Endodermal cell (in vitro differentiated cells): ENCODE measurements around the gene PSMD13. TPM values are rescaled to one million over a fixed set of nuclear protein-coding genes. Genes with fewer than 3 reads are reported as not detected.

Experiments used
- DNase-seq: peaks from one replicate; pipeline ENCODE4 v3.0.0-alpha.2; 2017
- H3K27ac ChIP-seq: 2 replicates; pipeline ENCODE4 v1.5.1; 2013; ENCODE audit warnings: mild to moderate bottlenecking, low read depth, low read length, moderate library complexity
- H3K27me3 ChIP-seq: 2 replicates; pipeline ENCODE4 v1.6.1; 2013; ENCODE audit warnings: mild to moderate bottlenecking, low read length, moderate library complexity; ENCODE audit not compliant: insufficient read depth, control insufficient read depth, poor library complexity, severe bottlenecking
- H3K36me3 ChIP-seq: 2 replicates; pipeline ENCODE4 v1.7.0; 2013; ENCODE audit warnings: mild to moderate bottlenecking, low read length, moderate library complexity; ENCODE audit not compliant: control insufficient read depth, insufficient read depth
- H3K4me1 ChIP-seq: one replicate; pipeline ENCODE4 v1.7.0; 2013; ENCODE audit warnings: low read length; ENCODE audit not compliant: control insufficient read depth, insufficient read depth
- H3K4me3 ChIP-seq: 2 replicates; pipeline ENCODE4 v1.5.1; 2013; ENCODE audit warnings: mild to moderate bottlenecking, low read length, moderate library complexity
- H3K9ac ChIP-seq: 2 replicates; pipeline ENCODE4 v1.6.1; 2013; ENCODE audit warnings: mild to moderate bottlenecking, low read length, moderate library complexity; ENCODE audit not compliant: poor library complexity, severe bottlenecking; ENCODE audit errors: extremely low read depth
- H3K9me3 ChIP-seq: 2 replicates; pipeline ENCODE4 v1.6.1; 2013; ENCODE audit warnings: mild to moderate bottlenecking, low read length, moderate library complexity; ENCODE audit not compliant: control insufficient read depth
- H3K27ac Mint-ChIP-seq: 2 replicates; pipeline ENCODE4 v1.8.0; 2020; ENCODE audit warnings: mixed read lengths
- H3K27me3 Mint-ChIP-seq: 2 replicates; pipeline ENCODE4 v1.8.0; 2021; ENCODE audit warnings: mild to moderate bottlenecking, mixed read lengths; ENCODE audit not compliant: insufficient read depth
- H3K36me3 Mint-ChIP-seq: 2 replicates; pipeline ENCODE4 v1.8.0; 2020; ENCODE audit warnings: low read depth, mixed read lengths
- H3K4me1 Mint-ChIP-seq: 2 replicates; pipeline ENCODE4 v1.8.0; 2020; ENCODE audit warnings: mixed read lengths
- H3K4me3 Mint-ChIP-seq: 2 replicates; pipeline ENCODE4 v1.8.0; 2020; ENCODE audit warnings: mild to moderate bottlenecking, moderate library complexity, mixed read lengths
- H3K9me3 Mint-ChIP-seq: 2 replicates; pipeline ENCODE4 v1.8.0; 2020; ENCODE audit warnings: mild to moderate bottlenecking, mixed read lengths
- WGBS, 2 experiments: methylation state at CpG; one replicate each; pipeline versions ENCODE4 v1.1.5 to v1.1.7; 2013; ENCODE audit warnings: missing lambda C conversion rate in 2 of 2, mixed read lengths in 1 of 2; ENCODE audit not compliant: insufficient coverage in 1 of 2, insufficient read length in 1 of 2; 5-methylcytosine and 5-hydroxymethylcytosine counted together
- total RNA-seq, 2 donors: library from RNA; stranded (reverse); fragmentation: NEBNext Ultra II Directional in 1 of 2; extraction: Animal tissue kit (Norgen Biotek cat#: 25700) in 1 of 2; gene quantifications; 2 replicates in 1 of 2; 3 replicates in 1 of 2; pipeline ENCODE4 v1.2.1, GENCODE V29; 2021
- TF ChIP-seq, protein P1 (sequence below): fragments of 200-600 bp; sonication (generic); conservative IDR thresholded peaks from 2 replicates; pipeline ENCODE4 v1.5.0; 2021; ENCODE audit warnings: antibody characterized with exemption, mild to moderate bottlenecking

Gene PSMD13
- total RNA-seq, 2 donors from 2014 or later: 120 to 134 TPM

DNA sequence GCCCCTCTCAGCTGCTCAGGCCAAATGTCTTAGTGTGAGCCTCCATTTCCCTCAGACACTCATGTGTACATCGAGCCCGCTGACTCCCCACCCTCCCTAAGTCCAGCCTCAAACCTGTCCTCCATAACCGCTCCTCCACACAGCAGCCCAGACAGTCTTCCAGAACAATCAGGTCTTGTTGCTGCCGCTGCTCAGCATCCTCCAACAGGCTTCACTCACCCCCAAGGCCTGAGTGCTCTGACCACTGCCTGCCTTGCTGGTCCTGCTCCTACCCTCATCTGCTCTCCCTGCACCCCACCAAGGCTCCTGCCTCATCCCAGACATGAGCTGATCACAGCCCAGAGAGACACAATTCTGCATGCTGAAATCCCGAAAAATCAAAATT is 17.1 kb downstream of the PSMD13 start:
- no peak overlapping the region for H3K27ac Mint-ChIP-seq
- H3K4me3 ChIP-seq: no peak overlapping the region
- no peaks in the 10 kb centered on the region for H3K9me3 ChIP-seq
- peaks cover 42% of the 10 kb centered on the region for H3K36me3 ChIP-seq
- no peaks in the 10 kb centered on the region for H3K27me3 ChIP-seq
- TF ChIP-seq, protein P1, sequence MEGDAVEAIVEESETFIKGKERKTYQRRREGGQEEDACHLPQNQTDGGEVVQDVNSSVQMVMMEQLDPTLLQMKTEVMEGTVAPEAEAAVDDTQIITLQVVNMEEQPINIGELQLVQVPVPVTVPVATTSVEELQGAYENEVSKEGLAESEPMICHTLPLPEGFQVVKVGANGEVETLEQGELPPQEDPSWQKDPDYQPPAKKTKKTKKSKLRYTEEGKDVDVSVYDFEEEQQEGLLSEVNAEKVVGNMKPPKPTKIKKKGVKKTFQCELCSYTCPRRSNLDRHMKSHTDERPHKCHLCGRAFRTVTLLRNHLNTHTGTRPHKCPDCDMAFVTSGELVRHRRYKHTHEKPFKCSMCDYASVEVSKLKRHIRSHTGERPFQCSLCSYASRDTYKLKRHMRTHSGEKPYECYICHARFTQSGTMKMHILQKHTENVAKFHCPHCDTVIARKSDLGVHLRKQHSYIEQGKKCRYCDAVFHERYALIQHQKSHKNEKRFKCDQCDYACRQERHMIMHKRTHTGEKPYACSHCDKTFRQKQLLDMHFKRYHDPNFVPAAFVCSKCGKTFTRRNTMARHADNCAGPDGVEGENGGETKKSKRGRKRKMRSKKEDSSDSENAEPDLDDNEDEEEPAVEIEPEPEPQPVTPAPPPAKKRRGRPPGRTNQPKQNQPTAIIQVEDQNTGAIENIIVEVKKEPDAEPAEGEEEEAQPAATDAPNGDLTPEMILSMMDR: no peak
- H3K4me1 Mint-ChIP-seq: no peaks in the 10 kb centered on the region
- H3K27ac ChIP-seq: no peak overlapping the region
- no peaks in the 10 kb centered on the region for H3K4me1 ChIP-seq
- H3K36me3 Mint-ChIP-seq: peaks cover 39% of the 10 kb centered on the region
- H3K9me3 Mint-ChIP-seq: no peaks in the 10 kb centered on the region
- H3K27me3 Mint-ChIP-seq: peaks cover 2% of the 10 kb centered on the region
- no peak for DNase-seq
- WGBS, 2 experiments: 97 to 100% methylated on average over 4 of the region's 5 CpGs
- no peak overlapping the region for H3K9ac ChIP-seq
- H3K4me3 Mint-ChIP-seq: no peak overlapping the region

DNA sequence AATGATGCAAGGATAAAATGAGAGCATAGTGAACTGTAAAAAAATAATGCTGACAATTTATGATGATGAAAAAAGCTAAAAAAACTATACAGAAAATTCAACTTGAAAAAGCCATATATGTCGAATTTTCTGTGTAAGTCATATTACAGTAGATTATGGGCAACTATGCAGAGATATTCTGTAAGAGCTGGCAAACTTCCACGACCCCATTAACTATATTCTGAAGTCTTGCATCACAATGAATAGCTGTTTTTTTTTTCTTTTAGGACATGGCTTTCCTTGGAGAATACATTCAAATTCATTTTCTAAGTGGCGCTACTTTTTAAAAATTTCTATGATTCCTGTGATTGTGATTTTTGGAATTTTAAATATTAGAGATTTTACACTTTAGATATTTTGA is 18.4 kb downstream of the PSMD13 start:
- 86 to 88% methylated on average over 1 to 3 of the region's 3 CpGs for WGBS, 2 experiments
- Histone ChIP-seq H3K9me3 (no peaks in the 10 kb centered on the region), H3K4me3 (no peak overlapping the region), H3K4me1 (no peaks in the 10 kb centered on the region), H3K36me3 (peaks cover 34% of the 10 kb centered on the region), H3K27ac (no peak overlapping the region), H3K27me3 (no peaks in the 10 kb centered on the region), H3K9ac (no peak overlapping the region)
- H3K27me3 Mint-ChIP-seq: peaks cover 2% of the 10 kb centered on the region
- H3K27ac Mint-ChIP-seq: no peak overlapping the region
- peaks cover 34% of the 10 kb centered on the region for H3K36me3 Mint-ChIP-seq
- no peak for DNase-seq
- no peak overlapping the region for H3K4me3 Mint-ChIP-seq
- H3K9me3 Mint-ChIP-seq: no peaks in the 10 kb centered on the region
- H3K4me1 Mint-ChIP-seq: no peaks in the 10 kb centered on the region
- TF ChIP-seq, protein P1: no peak

- Mint-ChIP-seq H3K27ac (no peak overlapping the region), H3K9me3 (peaks cover 3% of the 10 kb centered on the region), H3K27me3 (peaks cover 2% of the 10 kb centered on the region), H3K4me1 (no peaks in the 10 kb centered on the region), H3K36me3 (peaks cover 30% of the 10 kb centered on the region), H3K4me3 (no peak overlapping the region)
- Histone ChIP-seq H3K4me1 (no peaks in the 10 kb centered on the region), H3K9me3 (no peaks in the 10 kb centered on the region), H3K27me3 (no peaks in the 10 kb centered on the region), H3K9ac (no peak overlapping the region), H3K4me3 (no peak overlapping the region), H3K36me3 (peaks cover 28% of the 10 kb centered on the region), H3K27ac (no peak overlapping the region)
- TF ChIP-seq, protein P1: no peak
- 91% methylated on average over 2 of the region's 2 CpGs; no CpG with 5 or more reads in 1 of the 2 experiments for WGBS, 2 experiments
- no peak for DNase-seq
Measured at GRCh38 chr11:255816-256215, 19.0 kb downstream of the PSMD13 start.
